Progenitor cell of endocrine pancreas (in vitro differentiated cells): ENCODE measurements around the gene CACNA2D1. TPM values are rescaled to one million over a fixed set of nuclear protein-coding genes. Genes with fewer than 3 reads are reported as not detected.

Source experiments
- DNase-seq: peaks from one replicate; pipeline ENCODE4 v3.0.0; 2021; ENCODE audit warnings: low spot score; ENCODE audit not compliant: unreplicated experiment
- H3K27ac Mint-ChIP-seq: 2 replicates; pipeline ENCODE4 v1.8.0; 2021; ENCODE audit warnings: mild to moderate bottlenecking, moderate library complexity, mixed read lengths
- H3K27me3 Mint-ChIP-seq: 2 replicates; pipeline ENCODE4 v1.8.0; 2021; ENCODE audit warnings: mixed read lengths
- H3K36me3 Mint-ChIP-seq: 2 replicates; pipeline ENCODE4 v1.8.0; 2022; ENCODE audit warnings: mixed read lengths; ENCODE audit not compliant: insufficient read depth
- H3K4me1 Mint-ChIP-seq: 2 replicates; pipeline ENCODE4 v1.8.0; 2021; ENCODE audit warnings: low read depth, mixed read lengths
- H3K4me3 Mint-ChIP-seq: 2 replicates; pipeline ENCODE4 v1.8.0; 2021; ENCODE audit warnings: low read depth, mild to moderate bottlenecking, moderate library complexity, mixed read lengths
- H3K9me3 Mint-ChIP-seq: 2 replicates; pipeline ENCODE4 v1.8.0; 2021; ENCODE audit warnings: low read depth, mixed read lengths
- CTCF ChIP-seq: fragments of 200-600 bp; sonication (generic); IDR thresholded peaks from one replicate; pipeline ENCODE4 v1.5.0; 2021; ENCODE audit warnings: antibody characterized with exemption, mild to moderate bottlenecking; ENCODE audit not compliant: unreplicated experiment
- total RNA-seq: library from RNA; stranded (reverse); gene quantifications from 2 replicates; pipeline ENCODE4 v1.2.1, GENCODE V29; 2021

The CACNA2D1 gene
- total RNA-seq, 1 donor from 2014 or later: 25.1 TPM

GRCh38 chr7:82080254-82080927 is 363.2 kb downstream of the CACNA2D1 start:
- no peak for DNase-seq
- Mint-ChIP-seq H3K36me3 (no peaks in the 10 kb centered on the region), H3K4me3 (no peak overlapping the region), H3K9me3 (no peaks in the 10 kb centered on the region), H3K27ac (no peak overlapping the region), H3K4me1 (no peaks in the 10 kb centered on the region), H3K27me3 (no peaks in the 10 kb centered on the region)
- TF ChIP-seq CTCF: no peak

DNA sequence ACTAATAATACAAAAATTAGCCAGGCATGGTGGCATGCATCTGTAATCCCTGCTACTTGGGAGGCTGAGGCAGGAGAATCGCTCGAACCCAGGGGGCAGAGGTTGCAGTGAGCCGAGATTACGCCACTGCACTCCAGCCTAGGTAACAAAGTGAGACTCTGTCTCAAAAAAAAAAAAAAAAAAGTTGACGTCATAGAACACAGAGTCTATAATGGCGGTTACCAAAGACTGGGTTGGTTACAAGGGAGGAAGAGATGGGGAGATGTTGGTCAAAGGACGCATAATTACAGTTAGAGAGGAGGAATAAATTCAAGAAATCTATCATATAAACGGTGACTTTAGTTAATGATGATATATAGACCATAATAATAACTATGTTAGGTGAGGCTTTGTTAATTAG is 364.1 kb downstream of the CACNA2D1 start:
- H3K4me1 Mint-ChIP-seq: no peaks in the 10 kb centered on the region
- H3K4me3 Mint-ChIP-seq: no peak overlapping the region
- no peak overlapping the region for H3K27ac Mint-ChIP-seq
- no peak for TF ChIP-seq CTCF
- no peak for DNase-seq
- no peaks in the 10 kb centered on the region for H3K36me3 Mint-ChIP-seq
- H3K27me3 Mint-ChIP-seq: no peaks in the 10 kb centered on the region
- no peaks in the 10 kb centered on the region for H3K9me3 Mint-ChIP-seq

- H3K36me3 Mint-ChIP-seq: no peaks in the 10 kb centered on the region
- H3K27me3 Mint-ChIP-seq: no peaks in the 10 kb centered on the region
- no peaks in the 10 kb centered on the region for H3K9me3 Mint-ChIP-seq
- H3K27ac Mint-ChIP-seq: no peak overlapping the region
- no peak for DNase-seq
- H3K4me3 Mint-ChIP-seq: no peak overlapping the region
- TF ChIP-seq CTCF: no peak
- H3K4me1 Mint-ChIP-seq: no peaks in the 10 kb centered on the region
These were observed 364.8 kb downstream of the CACNA2D1 start for GRCh38 chr7:82078807-82079206.

GRCh38 chr7:82071468-82071867 is 372.1 kb downstream of the CACNA2D1 start:
- H3K4me3 Mint-ChIP-seq: no peak overlapping the region
- no peak for DNase-seq
- H3K4me1 Mint-ChIP-seq: no peaks in the 10 kb centered on the region
- no peaks in the 10 kb centered on the region for H3K27me3 Mint-ChIP-seq
- H3K9me3 Mint-ChIP-seq: no peaks in the 10 kb centered on the region
- no peak overlapping the region for H3K27ac Mint-ChIP-seq
- no peaks in the 10 kb centered on the region for H3K36me3 Mint-ChIP-seq
- TF ChIP-seq CTCF: no peak

DNA sequence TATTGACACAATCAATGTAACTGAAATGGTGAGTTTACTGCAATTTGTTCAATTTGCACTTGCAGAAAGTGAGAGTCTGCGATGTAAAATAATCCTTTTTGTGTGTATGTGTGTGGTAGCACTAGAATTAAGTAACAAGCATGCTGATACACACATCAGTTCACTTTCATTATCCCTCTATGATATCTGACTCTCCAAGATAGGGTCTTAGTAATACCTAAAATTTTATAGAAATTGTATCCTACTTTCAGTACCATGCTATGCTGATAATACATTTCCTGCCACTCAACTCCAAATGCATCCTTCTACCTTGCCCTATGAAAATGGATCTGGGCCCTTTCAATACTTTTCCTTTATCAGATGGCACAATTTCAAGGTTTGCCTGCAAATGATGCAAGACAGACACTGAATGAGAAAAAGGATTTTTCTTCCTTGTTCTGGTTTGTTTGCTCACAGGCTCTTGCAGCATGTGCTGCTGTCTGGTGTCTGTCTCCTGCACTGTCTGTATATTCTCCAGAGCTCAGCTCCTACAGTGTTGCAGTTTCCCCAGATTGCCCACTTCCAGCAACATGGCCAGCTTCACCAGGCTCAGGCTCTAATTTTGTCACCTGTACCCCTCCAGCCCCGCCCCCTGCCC is 375.8 kb downstream of the CACNA2D1 start:
- Mint-ChIP-seq H3K36me3 (no peaks in the 10 kb centered on the region), H3K27me3 (no peaks in the 10 kb centered on the region), H3K9me3 (no peaks in the 10 kb centered on the region), H3K4me1 (no peaks in the 10 kb centered on the region), H3K4me3 (no peak overlapping the region), H3K27ac (no peak overlapping the region)
- no peak for DNase-seq
- no peak for TF ChIP-seq CTCF
